Breast epithelium (tissue), 3 donors: ENCODE measurements around the gene MITF.

Source experiments
- POLR2A ChIP-seq: fragments of 450-650 bp; IDR thresholded peaks from one replicate; pipeline ENCODE4 v1.6.1; 2016; ENCODE audit warnings: antibody characterized with exemption, mild to moderate bottlenecking, moderate library complexity
- TF ChIP-seq, protein P1 (sequence below), 3 donors: fragments of 450-650 bp; IDR thresholded peaks; one replicate each; pipeline ENCODE4 v1.5.1; 2016 to 2017; ENCODE audit warnings: antibody characterized with exemption in 3 of 3, mild to moderate bottlenecking in 3 of 3, moderate library complexity in 3 of 3

DNA sequence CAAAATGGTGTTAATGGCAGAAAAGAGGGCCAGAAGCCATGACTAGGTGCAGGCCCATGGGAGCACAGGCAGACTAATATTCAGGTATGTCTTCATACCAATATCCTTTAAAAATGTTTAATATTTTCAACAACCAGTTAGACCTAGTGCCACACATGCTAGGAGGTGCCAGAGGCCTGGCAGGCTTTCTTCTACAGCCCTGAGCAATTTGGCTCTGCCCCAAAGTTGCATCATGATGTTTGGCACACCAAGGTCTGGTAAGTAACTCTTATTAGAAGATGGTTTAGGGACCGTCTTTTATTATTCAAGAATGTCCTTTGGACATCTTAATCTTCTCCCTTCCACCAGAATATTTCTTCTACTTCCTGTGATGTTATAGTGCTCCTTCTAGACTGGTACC lies 34.8 kb downstream of the MITF start:
- TF ChIP-seq, protein P1, sequence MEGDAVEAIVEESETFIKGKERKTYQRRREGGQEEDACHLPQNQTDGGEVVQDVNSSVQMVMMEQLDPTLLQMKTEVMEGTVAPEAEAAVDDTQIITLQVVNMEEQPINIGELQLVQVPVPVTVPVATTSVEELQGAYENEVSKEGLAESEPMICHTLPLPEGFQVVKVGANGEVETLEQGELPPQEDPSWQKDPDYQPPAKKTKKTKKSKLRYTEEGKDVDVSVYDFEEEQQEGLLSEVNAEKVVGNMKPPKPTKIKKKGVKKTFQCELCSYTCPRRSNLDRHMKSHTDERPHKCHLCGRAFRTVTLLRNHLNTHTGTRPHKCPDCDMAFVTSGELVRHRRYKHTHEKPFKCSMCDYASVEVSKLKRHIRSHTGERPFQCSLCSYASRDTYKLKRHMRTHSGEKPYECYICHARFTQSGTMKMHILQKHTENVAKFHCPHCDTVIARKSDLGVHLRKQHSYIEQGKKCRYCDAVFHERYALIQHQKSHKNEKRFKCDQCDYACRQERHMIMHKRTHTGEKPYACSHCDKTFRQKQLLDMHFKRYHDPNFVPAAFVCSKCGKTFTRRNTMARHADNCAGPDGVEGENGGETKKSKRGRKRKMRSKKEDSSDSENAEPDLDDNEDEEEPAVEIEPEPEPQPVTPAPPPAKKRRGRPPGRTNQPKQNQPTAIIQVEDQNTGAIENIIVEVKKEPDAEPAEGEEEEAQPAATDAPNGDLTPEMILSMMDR (IDR thresholded peaks at IDR 0.05), result no peak
- no peak for TF ChIP-seq POLR2A
